ENCODE measurements around the gene COBL. TPM values are rescaled to one million over a fixed set of nuclear protein-coding genes. Genes with fewer than 3 reads are reported as not detected.

Gene COBL
- total RNA-seq, 1 experiment from 2014 or later: 8.6 TPM

DNA sequence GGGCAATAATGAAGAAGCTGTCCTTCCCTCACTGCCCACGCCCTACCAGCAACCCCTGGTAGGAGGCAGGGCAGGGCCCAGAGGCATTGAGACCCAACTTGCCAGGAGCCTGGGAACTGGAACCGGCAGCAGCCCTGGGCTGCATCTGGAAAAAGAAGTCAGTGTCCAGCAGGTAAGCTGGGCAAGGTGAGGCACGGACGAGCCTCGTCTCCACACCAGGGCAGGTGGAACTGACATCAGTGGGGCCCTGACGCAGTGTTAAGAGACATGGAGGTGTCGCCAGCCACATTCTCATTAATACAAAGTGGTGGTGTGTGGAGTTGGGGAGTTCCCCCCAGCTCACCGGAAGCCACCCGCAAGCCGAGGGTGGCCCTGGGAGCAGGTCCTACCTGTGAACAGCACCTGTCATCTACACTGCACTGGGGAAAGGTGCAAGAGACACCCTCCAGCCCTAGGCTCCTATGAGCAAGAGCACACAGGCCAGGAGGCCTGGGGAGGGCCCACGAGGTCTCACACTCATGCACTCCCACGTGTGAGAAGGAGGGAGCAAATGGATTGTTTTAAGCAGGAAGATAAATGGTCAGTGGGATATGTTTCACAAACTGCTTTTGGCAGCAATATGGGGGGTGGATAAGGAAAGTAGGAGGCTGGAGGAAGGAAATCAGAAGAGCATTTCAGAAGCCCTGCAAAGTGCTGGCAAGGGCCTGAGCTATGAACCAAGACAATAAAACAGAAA, 53.6 kb downstream of the COBL start:
- H4K20me1 ChIP-seq (ENCODE audit: low read length): no peaks in the 10 kb centered on the region
- H3K27ac ChIP-seq (ENCODE audit: low read length): peak overlapping the region; percentile 81
- H3K9me3 ChIP-seq (ENCODE audit: low read length): no peaks in the 10 kb centered on the region
- no peaks in the 10 kb centered on the region for H3F3A ChIP-seq (ENCODE audit: low read length, unreplicated experiment)
- H3K27me3 ChIP-seq (ENCODE audit: low read length): no peaks in the 10 kb centered on the region
- H3K4me2 ChIP-seq (ENCODE audit: low read length): peak overlapping the region; percentile 75
- H3K9me2 ChIP-seq (replicated peaks; ENCODE audit: low read length): no peaks in the 10 kb centered on the region
- H2AFZ ChIP-seq (ENCODE audit: low read length): no peak overlapping the region
- CTCF ChIA-PET: interaction anchor here (0.6 to 1.1 kb wide), 3 partner anchors 95 to 104 kb away, joined by 3 to 7 read pairs (median 3); no protein-coding TSS in a partner anchor
- no peaks in the 10 kb centered on the region for H3K36me3 ChIP-seq (ENCODE audit: low read depth, low read length)
- H3K4me1 ChIP-seq (ENCODE audit: insufficient read depth, low read length): peaks cover 34% of the 10 kb centered on the region
- TF ChIP-seq, protein P1, sequence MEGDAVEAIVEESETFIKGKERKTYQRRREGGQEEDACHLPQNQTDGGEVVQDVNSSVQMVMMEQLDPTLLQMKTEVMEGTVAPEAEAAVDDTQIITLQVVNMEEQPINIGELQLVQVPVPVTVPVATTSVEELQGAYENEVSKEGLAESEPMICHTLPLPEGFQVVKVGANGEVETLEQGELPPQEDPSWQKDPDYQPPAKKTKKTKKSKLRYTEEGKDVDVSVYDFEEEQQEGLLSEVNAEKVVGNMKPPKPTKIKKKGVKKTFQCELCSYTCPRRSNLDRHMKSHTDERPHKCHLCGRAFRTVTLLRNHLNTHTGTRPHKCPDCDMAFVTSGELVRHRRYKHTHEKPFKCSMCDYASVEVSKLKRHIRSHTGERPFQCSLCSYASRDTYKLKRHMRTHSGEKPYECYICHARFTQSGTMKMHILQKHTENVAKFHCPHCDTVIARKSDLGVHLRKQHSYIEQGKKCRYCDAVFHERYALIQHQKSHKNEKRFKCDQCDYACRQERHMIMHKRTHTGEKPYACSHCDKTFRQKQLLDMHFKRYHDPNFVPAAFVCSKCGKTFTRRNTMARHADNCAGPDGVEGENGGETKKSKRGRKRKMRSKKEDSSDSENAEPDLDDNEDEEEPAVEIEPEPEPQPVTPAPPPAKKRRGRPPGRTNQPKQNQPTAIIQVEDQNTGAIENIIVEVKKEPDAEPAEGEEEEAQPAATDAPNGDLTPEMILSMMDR (conservative IDR thresholded peaks at IDR 0.05; ENCODE audit: low read depth, low read length): no peak
- TF ChIP-seq EZH2phosphoT487 (IDR thresholded peaks at IDR 0.05; ENCODE audit: borderline replicate concordance, low read length) (no peak), EZH2 (IDR thresholded peaks at IDR 0.05; ENCODE audit: low read length, unreplicated experiment) (no peak)
- peak overlapping the region; percentile 41; the same call in 1 of the 2 replicates for H3K9ac ChIP-seq (ENCODE audit: low read length)
- no TSS peak for BruUV-seq (replicated peaks)
- peaks cover 13% of the 10 kb centered on the region; the same call in 1 of the 2 replicates for H3K79me2 ChIP-seq (ENCODE audit: low read length)
- DNase-seq: peak; percentile 1
- ATAC-seq: no peak; the same call in 1 of the 2 replicates
- H3K4me3 ChIP-seq (ENCODE audit: low read length): no peak overlapping the region; the same call in 1 of the 2 replicates
- intact Hi-C loops (cut with micrococcal nuclease): loop anchor here (5.0 kb wide), 1 partner anchor 54 kb away; the partner anchor contains the start of gene COBL
- POLR2A ChIA-PET (ENCODE audit: unreplicated experiment): interaction anchor here (0.6 kb wide), 1 partner anchor 53 kb away, joined by 4 read pairs; no protein-coding TSS in a partner anchor

DNA sequence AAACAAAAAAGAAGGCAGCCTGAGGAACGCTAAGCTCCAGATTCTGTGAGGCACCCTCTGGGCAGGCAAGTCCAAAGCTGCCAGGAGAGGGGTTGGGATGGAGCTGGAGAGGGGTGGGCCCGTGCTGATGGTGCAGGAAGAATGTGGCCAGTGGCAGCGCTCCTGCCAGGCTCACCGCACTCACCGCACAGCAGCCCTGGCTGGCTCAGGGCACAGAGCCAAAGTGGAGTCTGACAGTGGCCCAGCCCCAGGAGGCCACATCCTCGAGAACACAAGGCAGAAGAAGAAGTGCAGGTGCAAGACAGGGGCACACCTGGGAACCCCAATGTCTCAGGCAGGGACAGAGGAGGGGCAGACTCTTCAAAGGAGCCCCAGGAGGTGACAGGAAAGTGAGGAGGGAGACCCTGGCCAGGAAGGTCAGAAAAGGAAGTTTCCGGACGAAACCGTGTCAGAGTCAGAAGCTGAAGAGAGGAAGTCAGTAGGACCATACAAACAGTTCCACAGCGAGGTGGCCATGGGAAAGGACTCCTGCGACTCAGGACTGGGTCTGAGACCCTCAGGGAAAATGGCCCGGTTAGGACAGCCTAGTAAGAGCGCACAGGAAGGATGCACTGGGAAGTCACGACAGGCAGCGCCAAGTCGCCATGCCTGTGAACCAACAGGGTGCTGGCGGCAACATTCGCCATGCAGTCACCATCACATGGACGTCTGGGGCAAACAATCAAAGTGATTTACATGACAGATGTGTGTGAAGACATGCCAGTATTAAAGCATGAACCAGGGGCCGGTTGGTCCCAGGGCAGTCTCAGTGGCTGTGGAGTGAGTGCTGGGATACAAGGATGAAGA, 54.4 kb downstream of the COBL start:
- intact Hi-C loops (cut with micrococcal nuclease): loop anchor here (5.0 kb wide), 1 partner anchor 55 kb away; the partner anchor contains the start of gene COBL
- no peak for ATAC-seq

More for the DNA sequence above, 54.4 kb downstream of the COBL start:
- CTCF ChIA-PET: interaction anchor here (0.6 kb wide), 1 partner anchor 11 kb away, joined by 4 read pairs; no protein-coding TSS in a partner anchor
- BruUV-seq (replicated peaks): no TSS peak
- Histone ChIP-seq H3K9me2 (replicated peaks; ENCODE audit: low read length) (no peaks in the 10 kb centered on the region), H3K79me2 (ENCODE audit: low read length) (peaks cover 13% of the 10 kb centered on the region; the same call in 1 of the 2 replicates), H3F3A (ENCODE audit: low read length, unreplicated experiment) (no peaks in the 10 kb centered on the region), H3K9ac (ENCODE audit: low read length) (no peak overlapping the region), H3K9me3 (ENCODE audit: low read length) (no peaks in the 10 kb centered on the region), H3K36me3 (ENCODE audit: low read depth, low read length) (no peaks in the 10 kb centered on the region), H3K27ac (ENCODE audit: low read length) (peak overlapping the region; percentile 81; the same call in 1 of the 2 replicates), H3K4me1 (ENCODE audit: insufficient read depth, low read length) (peaks cover 34% of the 10 kb centered on the region), H4K20me1 (ENCODE audit: low read length) (no peaks in the 10 kb centered on the region), H2AFZ (ENCODE audit: low read length) (no peak overlapping the region), H3K4me3 (ENCODE audit: low read length) (no peak overlapping the region), H3K4me2 (ENCODE audit: low read length) (no peak overlapping the region), H3K27me3 (ENCODE audit: low read length) (no peaks in the 10 kb centered on the region)
- POLR2A ChIA-PET (ENCODE audit: unreplicated experiment): no interaction called here
- no peak for DNase-seq
- TF ChIP-seq EZH2 (IDR thresholded peaks at IDR 0.05; ENCODE audit: low read length, unreplicated experiment) (no peak), EZH2phosphoT487 (IDR thresholded peaks at IDR 0.05; ENCODE audit: borderline replicate concordance, low read length) (no peak)
- TF ChIP-seq, protein P1 (conservative IDR thresholded peaks at IDR 0.05; ENCODE audit: low read depth, low read length): no peak

All from PC-3 (cell line).